MV-4-11 (cell line): Measurements from ENCODE around the gene MDFI.
"Not testable (repeated sequence)": the region's sequence is repeated elsewhere in the genome, so short reads cannot be mapped to it uniquely, and the experiment has no call there.

ENCODE experiments used
- DNase-seq: peaks from one replicate; lab custom pipeline; 2025; lab: John Stamatoyannopoulos, UW

Gene MDFI

GRCh38 chr6:41602864-41603608, 35.2 kb upstream of the MDFI start:
- DNase-seq, result peak; percentile 75

GRCh38 chr6:41604006-41604405, 34.3 kb upstream of the MDFI start:
- no peak for DNase-seq

GRCh38 chr6:41605649-41606048, 32.6 kb upstream of the MDFI start:
- no peak for DNase-seq

- no peak for DNase-seq
These were observed 31.2 kb upstream of the MDFI start for GRCh38 chr6:41607036-41607435.

GRCh38 chr6:41607736-41608135, 30.5 kb upstream of the MDFI start:
- no peak for DNase-seq

GRCh38 chr6:41608443-41609151, 29.7 kb upstream of the MDFI start:
- DNase-seq, result no peak

GRCh38 chr6:41614715-41615114, 23.6 kb upstream of the MDFI start:
- no peak for DNase-seq

GRCh38 chr6:41615311-41615710, 23.0 kb upstream of the MDFI start:
- DNase-seq, result no peak

- DNase-seq, result no peak
These were observed 19.7 kb upstream of the MDFI start for GRCh38 chr6:41618598-41618997.

GRCh38 chr6:41619193-41619592, 19.1 kb upstream of the MDFI start:
- not testable (repeated sequence) for DNase-seq

- no peak for DNase-seq
These were observed 16.9 kb upstream of the MDFI start for GRCh38 chr6:41621367-41621766.

- no peak for DNase-seq
These were observed 16.5 kb upstream of the MDFI start for GRCh38 chr6:41621802-41622201.

GRCh38 chr6:41622206-41622988, 15.9 kb upstream of the MDFI start:
- peak; percentile 7 for DNase-seq

- DNase-seq, result no peak
These were observed 14.9 kb upstream of the MDFI start for GRCh38 chr6:41623330-41623729.

GRCh38 chr6:41624621-41625380, 13.5 kb upstream of the MDFI start:
- peak; percentile 39 for DNase-seq

- DNase-seq, result peak; percentile 21
These were observed 12.8 kb upstream of the MDFI start for GRCh38 chr6:41625442-41625841.

- no peak for DNase-seq
These were observed 12.2 kb upstream of the MDFI start for GRCh38 chr6:41626022-41626421.

- peak; percentile 2 for DNase-seq
These were observed 11.4 kb upstream of the MDFI start for GRCh38 chr6:41626917-41627316.

- DNase-seq, result no peak
These were observed 9.1 kb upstream of the MDFI start for GRCh38 chr6:41629128-41629527.

- DNase-seq, result no peak
These were observed 8.2 kb upstream of the MDFI start for GRCh38 chr6:41630069-41630468.

- DNase-seq, result no peak
These were observed 7.3 kb upstream of the MDFI start for GRCh38 chr6:41630946-41631345.

- DNase-seq, result no peak
These were observed 5.1 kb upstream of the MDFI start for GRCh38 chr6:41633056-41633634.
